Kidney epithelial cell (primary cell): ENCODE data around the gene KIF5A. TPM values are rescaled to one million over a fixed set of nuclear protein-coding genes. Genes with fewer than 3 reads are reported as not detected.
A peak's percentile ranks its signal among the peaks of the same experiment; 100 is the strongest.

Experiments used
- DNase-seq: peaks from one replicate; pipeline ENCODE4 v3.0.0-alpha.2; 2010; ENCODE audit warnings: low read depth
- H3K27me3 ChIP-seq: 2 replicates; pipeline ENCODE4 v1.6.0; 2011; ENCODE audit warnings: low read length; ENCODE audit not compliant: control insufficient read depth, insufficient read depth
- H3K36me3 ChIP-seq: 2 replicates; pipeline ENCODE4 v1.5.1; 2011; ENCODE audit warnings: low read length; ENCODE audit not compliant: control insufficient read depth, insufficient read depth
- H3K4me3 ChIP-seq: 2 replicates; pipeline ENCODE4 v1.5.1; 2011; ENCODE audit warnings: low read depth, mild to moderate bottlenecking, control low read depth, low read length
- CTCF ChIP-seq: IDR thresholded peaks from 2 replicates; pipeline ENCODE4 v1.5.1; 2011; ENCODE audit warnings: mild to moderate bottlenecking, moderate library complexity, low read length, control low read depth, inconsistent platforms; ENCODE audit not compliant: insufficient read depth, poor library complexity, severe bottlenecking
- total RNA-seq: library from RNA; depleted of rRNA; stranded (reverse); fragments of >200 nt; gene quantifications from 2 replicates; pipeline ENCODE4 v1.2.3, GENCODE V29; 2015

KIF5A gene
- total RNA-seq, 1 donor from 2014 or later = 1.9 TPM

GRCh38 chr12:57611108-57611826 lies 61.4 kb downstream of the KIF5A start, which contains the start of gene ARHGEF25:
Gene ARHGEF25 (plus strand): TSS chr12:57611435. CDS start chr12:57611895, 460 bp downstream.
- no peak for TF ChIP-seq CTCF
- H3K27me3 ChIP-seq = peaks cover 24% of the 10 kb centered on the region
- no peak for DNase-seq
- no peaks in the 10 kb centered on the region for H3K36me3 ChIP-seq
- peak within 1 kb of the TSS; percentile 61 for H3K4me3 ChIP-seq

- H3K27me3 ChIP-seq = peaks cover 24% of the 10 kb centered on the region
- no peaks in the 10 kb centered on the region for H3K36me3 ChIP-seq
- H3K4me3 ChIP-seq = peak overlapping the region; percentile 61
- no peak for TF ChIP-seq CTCF
- no peak for DNase-seq
These were observed 62.2 kb downstream of the KIF5A start for GRCh38 chr12:57611827-57612710.

GRCh38 chr12:57612711-57613426 lies 63.0 kb downstream of the KIF5A start:
- TF ChIP-seq CTCF = no peak
- DNase-seq = no peak
- H3K36me3 ChIP-seq = no peaks in the 10 kb centered on the region
- H3K4me3 ChIP-seq = no peak overlapping the region
- peaks cover 25% of the 10 kb centered on the region for H3K27me3 ChIP-seq

- H3K4me3 ChIP-seq = no peak overlapping the region
- DNase-seq = no peak
- peaks cover 30% of the 10 kb centered on the region for H3K27me3 ChIP-seq
- H3K36me3 ChIP-seq = no peaks in the 10 kb centered on the region
- no peak for TF ChIP-seq CTCF
These were observed 63.7 kb downstream of the KIF5A start for GRCh38 chr12:57613427-57614109.

GRCh38 chr12:57614178-57614947 lies 64.5 kb downstream of the KIF5A start:
- no peak for DNase-seq
- no peaks in the 10 kb centered on the region for H3K36me3 ChIP-seq
- H3K27me3 ChIP-seq = peaks cover 36% of the 10 kb centered on the region
- no peak for TF ChIP-seq CTCF
- no peak overlapping the region for H3K4me3 ChIP-seq
